Dermis microvascular lymphatic vessel endothelial cell (primary cell): ENCODE data around the gene ACBD5. TPM values are rescaled to one million over a fixed set of nuclear protein-coding genes. Genes with fewer than 3 reads are reported as not detected.
A peak's percentile ranks its signal among the peaks of the same experiment; 100 is the strongest.

Source experiments
- DNase-seq, 2 donors: peaks; one replicate each; pipeline versions ENCODE4 v3.0.0 to v3.0.0-alpha.2; 2010; ENCODE audit warnings: low read depth in 2 of 2
- total RNA-seq: library from RNA; depleted of rRNA; stranded (reverse); fragments of >200 nt; gene quantifications from 2 replicates; pipeline ENCODE4 v1.2.1, GENCODE V29; 2014

ACBD5 gene
- total RNA-seq, 1 donor from 2014 or later, result 14.6 TPM

DNA sequence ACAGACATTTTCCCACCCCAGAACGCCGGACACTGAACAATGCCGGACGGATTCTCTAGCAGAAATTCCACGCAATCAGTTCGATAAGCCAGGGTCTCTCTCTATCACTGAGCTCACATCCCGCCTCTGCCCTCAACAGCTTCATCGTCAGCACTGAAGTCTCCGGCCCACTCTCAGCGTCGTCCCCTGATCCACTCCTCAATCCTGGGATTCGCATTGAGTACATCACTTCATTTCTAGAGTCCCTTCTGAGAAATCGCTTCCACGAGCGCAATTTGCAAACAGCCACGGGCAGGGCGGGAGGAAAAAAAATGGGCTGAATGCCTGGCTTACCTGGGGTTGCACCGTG is 86.8 kb downstream of the ACBD5 start:
- peak; percentile 30 to 58 for DNase-seq

DNA sequence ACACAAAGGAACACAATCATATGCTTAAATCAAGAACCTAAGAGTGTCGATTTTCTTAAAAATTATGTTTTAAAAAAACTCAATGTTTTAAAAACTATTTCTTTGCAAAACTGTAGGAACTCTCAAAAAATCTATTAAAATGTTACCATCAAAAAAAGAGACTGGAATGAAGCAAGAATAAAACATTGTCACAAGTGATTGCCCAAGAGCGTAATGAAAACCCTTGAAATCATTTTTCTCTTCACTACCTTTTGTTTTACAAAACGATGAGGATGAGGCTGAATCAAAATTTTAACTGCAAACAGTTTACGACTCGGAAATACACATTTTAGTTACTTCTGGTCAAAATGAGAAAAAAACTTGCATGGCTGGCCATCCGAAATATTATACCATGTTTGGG is 87.3 kb downstream of the ACBD5 start:
- no peak for DNase-seq

- DNase-seq, result no peak
Measured at GRCh38 chr10:27152687-27153086, 87.9 kb downstream of the ACBD5 start.

GRCh38 chr10:27150261-27150660 is 90.3 kb downstream of the ACBD5 start:
- DNase-seq, result no peak

DNA sequence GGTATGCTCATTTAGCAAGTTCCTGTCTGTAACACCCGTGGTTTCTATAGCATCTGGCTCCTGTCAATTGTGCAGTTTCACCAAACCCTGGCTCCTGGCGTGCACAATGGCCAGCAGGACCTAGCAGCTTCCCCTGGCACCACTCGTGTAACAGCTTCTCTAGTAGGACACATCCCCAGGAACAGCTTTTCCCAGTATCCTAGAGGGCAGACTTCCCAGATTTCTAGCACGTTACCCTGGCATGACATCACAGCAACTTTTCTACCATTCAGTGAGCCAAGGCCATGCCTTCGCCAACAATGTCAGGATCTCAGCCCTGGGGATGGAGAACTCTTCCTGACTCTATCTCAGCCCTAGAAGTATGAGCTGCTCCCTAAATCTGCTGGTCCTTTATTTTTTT is 92.9 kb downstream of the ACBD5 start:
- no peak for DNase-seq

DNA sequence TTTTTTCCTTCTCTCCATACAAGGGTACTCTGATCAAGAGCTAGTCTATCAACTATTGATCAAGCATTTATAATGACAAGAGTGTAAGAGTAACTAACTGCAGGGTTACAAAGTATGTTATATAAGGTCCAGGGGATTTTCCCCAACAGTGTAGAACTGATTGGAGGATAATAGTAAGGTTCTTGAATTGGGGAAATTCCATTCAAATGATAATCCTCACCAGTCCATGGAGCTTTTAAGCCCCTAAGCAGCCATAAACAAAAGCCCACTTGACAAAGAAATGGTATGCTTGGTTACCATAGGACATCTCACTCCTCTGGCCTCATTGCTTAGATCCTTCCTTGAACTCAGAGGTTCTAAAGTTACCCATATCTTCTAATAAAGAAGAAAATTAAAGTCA is 94.7 kb downstream of the ACBD5 start:
- DNase-seq, result no peak

Other genes with a start within 250 kb of the ACBD5 start
- 4.3 and 5.3 TPM in 2 replicates for gene ANKRD26, start 140.3 kb downstream of the ACBD5 start, total RNA-seq
- 86.9 and 88.1 TPM in 2 replicates for gene YME1L1, start 86.4 kb downstream of the ACBD5 start, total RNA-seq
- 7.7 and 11.3 TPM in 2 replicates for gene MASTL, start 85.4 kb downstream of the ACBD5 start, total RNA-seq